Stimulated activated CD4-positive, alpha-beta T cell treated with anti-CD3 and anti-CD28 coated beads, TNF-alpha, amount 100 ng/mL, for 24 hours (primary cell): ENCODE results near the gene OPRD1.
"Not testable (repeated sequence)": the region's sequence is repeated elsewhere in the genome, so short reads cannot be mapped to it uniquely, and the experiment has no call there.

Experiments used
- DNase-seq, 3 experiments: peaks; one replicate each; pipeline ENCODE4 v3.0.0-alpha.2; 2020; ENCODE audit warnings: low read depth in 3 of 3

The OPRD1 gene

DNA sequence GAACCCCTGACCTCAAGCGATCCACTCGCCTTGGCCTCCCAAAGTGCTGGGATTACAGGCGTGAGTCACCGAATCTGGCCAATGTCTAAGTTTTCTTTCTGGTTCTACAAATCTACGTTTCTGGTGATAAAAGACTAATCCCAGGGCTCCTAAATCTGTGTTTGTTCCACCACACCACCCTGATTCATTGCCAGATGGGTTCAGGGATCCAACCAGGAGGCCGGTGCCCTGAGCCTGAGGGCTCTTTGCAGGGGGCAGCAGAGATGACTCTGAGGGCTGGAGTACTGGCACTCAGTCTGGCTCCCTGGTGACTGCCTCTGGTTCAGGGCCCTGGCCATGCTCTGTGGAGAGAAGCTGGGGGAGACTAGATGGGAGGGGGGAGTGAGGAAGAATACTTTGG, 10.5 kb upstream of the OPRD1 start:
- no peak for DNase-seq

DNA sequence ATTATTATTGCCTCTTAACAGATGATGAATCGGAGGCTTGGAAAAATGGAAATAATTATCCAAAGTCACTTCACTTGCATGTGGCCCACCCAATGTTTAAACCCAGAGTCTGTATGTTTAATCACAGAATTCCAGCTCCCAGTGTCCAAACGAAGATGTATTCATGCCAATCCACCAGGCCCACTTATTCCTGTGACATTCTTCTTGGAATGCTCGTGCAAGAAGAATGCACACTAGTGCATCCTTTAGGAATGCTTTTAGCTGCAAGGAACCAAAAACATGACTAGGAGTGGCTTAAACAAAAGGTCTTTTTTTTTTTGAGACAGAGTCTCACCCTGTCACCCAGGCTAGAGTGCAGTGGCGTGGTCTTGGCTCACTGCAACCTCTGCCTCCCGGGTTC, 8.9 kb upstream of the OPRD1 start:
- DNase-seq = no peak

DNA sequence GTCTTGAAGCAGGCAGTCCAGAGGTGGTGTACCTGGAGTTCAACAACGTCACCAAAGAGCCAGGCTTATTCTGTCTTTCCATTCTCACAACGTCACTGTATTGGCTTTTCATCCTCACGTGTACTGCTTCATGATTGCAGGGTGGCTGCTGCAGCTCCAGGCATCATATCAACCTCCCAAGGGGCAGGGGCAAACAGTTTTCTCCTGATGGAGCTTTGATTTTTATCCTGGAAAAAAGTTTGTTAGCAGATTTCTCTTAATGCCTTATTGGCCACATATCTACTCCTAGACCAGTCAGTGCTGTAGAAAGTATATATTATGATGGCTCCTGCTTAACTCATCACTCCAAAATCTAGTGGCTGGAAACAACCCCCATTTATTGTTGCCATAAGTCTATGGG, 8.3 kb upstream of the OPRD1 start:
- DNase-seq = no peak

DNA sequence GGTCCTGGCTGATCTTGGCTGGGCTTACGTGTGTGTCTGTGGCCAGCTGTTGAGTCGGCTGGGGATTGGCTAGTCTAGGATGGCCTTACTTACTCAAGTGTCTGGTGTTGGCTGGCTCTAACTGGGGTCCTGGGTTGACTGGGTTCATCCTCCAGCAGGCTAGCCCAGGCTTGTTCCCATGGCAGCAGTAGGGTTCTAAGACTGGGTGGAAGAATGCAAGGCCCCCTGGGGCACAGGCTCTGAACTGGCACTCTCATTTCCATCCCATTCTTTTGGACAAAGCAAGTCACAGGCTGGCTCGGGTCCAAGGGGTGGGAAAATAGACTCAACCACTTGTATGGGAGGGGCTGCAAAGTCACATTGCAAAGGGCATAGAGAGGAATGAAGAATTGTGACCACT, 7.9 kb upstream of the OPRD1 start:
- no peak for DNase-seq

DNA sequence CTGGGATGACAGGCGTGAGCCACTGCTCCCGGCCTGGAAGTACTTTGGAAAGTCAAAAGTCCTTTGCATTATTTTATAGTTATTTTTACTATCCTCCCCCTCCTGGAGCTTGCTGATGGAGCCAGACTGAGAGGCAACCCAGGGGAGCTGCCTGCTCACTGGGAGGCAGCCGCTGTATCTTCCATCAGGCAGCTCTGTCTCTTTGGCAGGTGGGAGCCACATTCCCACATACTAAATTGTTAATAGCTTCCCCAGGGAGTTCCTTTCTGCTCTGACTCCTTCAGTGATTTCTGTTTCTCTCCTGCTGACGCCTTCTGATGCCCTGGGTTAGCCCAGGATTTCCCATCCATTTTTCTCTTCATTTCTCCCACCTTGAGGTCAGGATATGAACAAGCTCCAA, 4.9 kb upstream of the OPRD1 start:
- no peak for DNase-seq

DNA sequence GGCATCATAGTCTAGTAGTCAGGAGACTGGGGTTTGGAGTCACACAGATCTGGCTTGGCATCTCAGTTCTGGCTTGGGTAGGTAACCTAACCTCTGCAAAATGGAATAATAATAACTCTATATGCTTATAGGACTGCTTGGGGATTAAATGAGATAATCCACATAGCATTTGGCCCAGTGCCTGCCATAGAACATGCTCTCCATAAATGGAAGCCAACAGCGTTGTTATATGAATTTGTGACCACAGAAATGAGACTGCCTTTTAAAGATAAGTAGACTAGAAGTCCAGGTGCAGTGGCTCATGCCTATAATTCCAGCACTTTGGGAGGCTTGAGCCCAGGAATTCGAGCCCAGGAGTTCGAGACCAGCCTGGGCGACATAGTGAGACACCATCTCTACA, 4.0 kb upstream of the OPRD1 start:
- DNase-seq = no peak

DNA sequence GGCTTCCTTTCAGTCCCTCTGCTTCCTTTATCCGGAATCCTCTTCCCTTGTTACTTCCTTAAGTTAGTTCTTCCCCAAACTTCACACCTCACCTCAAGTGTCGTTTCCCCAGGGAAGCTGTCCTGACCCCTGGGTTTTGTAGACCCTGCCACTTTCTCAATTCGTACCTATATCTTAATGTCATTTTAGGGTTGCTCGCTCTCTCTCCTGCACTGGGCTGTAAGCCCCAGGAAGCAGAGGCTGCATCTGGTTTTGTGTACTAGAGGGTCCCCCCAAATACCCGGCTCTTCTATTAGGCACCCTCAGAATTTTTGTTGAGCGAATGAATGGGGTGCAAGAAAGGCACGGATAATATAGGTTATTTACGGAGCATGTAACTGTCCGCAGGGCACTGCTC, 603 bp upstream of the OPRD1 start:
- no peak for DNase-seq

DNA sequence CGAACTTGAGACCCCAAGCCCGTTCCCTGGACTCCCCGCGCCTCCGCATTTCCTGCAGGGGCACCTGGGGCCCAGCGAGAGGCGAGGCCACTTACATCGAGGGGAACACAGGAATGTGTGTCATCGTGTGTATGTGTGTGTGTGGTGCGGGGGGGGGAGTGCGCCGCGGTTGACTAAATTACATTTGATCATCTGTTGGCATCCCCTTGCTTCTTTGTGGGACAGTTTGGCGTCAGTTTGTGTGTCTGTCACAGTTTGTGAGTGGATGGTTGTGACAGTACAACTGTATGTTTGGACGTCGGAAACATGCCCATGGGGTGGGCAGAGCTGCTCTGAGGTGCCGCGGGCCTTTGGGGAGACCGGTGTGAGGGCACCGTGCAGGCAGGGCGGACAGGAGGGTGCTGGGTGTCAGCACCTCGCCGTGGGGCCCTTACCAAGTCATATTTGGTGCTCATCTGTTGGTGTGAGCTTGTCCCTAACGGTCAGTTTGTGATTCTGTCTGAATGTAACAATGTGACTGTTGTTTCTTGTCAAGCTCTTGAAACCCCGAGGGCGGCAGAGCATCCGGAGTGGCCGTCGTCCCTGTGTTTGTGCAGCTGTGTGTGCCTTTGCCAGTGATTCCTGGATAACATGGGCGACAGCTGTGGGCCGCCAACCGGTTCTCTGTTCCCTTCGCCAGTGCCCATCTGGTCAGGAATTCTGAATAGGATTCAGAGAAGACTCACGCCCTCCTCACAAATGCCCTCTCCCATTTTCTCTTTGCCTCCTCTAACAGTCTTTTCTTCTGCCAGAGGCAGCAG, 899 bp downstream of the OPRD1 start:
- DNase-seq = no peak

DNA sequence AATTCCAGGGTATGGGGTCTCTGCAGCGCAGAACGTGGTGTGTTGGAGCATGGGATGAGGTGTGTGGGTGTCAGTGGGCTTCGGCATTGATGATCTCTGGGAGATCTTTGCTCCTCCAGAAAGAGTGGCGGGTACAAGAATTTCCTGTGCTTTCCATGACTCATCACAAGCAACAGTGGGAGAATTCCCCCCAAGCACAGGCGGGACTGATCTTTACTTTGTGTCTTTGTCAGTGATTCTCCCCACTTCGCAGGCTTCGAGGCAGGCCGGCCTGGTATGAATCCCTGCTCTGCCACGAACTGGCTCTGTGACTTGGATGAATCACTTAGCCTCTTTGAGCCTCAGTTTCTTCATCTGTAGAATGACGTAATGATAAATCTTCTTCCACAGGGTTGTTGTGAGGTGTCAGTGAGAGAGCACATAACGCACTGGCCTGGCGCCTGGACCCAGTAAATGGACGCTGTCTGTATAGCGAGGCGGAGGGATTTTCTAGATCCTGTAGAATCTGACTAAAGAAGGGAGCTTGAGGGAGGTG, 2.0 kb downstream of the OPRD1 start:
- no peak for DNase-seq

DNA sequence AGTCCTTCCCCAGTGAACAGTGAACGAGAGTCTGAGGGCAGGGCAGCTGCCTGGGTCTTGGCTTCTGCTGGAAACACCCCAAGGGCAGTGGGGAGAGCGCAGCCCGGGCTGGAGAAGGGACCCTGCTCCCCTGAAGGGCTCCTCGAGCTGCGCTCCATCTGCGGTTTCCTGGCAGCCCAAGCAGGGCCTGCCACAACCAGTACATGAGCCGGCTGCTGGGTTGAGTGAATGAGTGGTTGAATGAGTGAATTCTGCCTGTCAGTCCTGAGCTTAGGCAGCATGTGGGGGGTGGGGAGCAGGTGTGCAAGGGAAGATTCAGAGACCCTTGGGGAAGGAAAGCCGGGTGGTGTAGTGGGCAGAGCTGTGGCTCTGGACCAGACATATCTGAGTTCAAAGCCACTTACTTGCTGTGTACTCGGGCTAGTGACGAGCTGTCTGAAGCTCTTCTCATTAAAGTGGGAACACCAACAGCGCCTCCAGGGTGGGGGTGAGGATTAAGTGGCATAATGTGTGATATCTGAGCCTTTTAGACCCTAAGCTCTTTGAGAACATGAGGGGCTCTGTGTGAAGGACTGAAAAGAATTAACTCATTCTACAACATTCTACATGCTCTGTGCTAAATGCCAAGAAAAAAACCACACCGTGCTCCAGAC, 3.7 kb downstream of the OPRD1 start:
- DNase-seq = no peak

DNA sequence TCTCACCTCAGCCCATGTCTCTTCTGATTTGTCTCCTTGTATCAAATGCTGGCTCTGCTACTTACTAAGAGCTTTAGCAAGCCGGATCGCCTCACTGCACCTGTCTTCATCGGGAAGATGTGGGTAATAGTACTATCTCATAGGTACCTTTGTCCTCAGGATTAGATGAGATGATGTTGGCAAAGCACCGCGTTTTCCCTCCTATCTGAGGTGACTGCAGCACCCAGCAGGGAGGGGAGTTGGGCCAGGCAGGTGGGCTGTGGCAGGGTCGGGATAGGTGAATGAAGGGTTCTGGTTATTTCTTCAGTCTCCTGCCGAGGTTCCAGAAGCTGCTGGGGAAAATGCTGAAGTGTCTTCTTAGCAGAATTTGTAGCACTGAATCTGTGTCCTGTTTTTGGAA, 5.2 kb downstream of the OPRD1 start:
- no peak for DNase-seq

DNA sequence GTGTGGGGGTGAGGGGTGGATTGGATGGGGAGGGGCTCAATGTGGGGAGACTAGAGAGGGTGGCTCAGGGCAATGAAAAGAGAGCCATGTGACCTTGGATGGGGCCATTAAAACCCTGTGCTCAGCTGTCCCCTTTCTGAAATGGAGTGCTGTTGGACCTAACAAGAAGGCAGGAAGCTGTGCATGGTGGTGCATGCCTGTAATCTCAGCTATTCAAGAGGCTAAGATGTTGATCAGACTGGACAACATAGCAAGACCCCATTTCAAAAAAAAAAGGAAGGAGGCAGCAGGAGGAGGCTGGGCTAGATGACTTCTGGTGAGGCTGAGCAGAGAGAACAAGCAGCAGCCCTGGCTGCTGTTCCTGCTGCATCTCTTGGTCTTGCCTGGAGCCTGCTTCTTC, 7.0 kb downstream of the OPRD1 start:
- no peak for DNase-seq

DNA sequence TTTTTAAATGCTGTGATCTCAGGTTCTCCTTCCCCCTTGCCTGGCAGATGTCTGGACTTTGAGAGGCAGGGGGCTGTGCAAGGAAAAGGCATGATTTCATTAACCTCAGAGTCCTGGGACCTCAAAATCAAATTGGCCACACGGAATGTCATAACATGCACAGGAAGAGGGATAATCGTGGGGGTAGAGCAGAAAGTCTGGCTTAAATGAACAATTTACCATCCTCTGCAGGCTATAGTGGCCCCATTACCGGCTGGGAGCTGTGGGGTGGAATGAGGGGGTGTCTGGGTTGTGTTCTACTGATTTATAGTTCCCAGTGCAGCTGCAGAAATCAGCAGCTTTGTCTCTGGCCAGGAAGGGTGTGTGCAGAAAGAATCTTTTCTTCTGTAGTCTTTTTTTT, 10.8 kb downstream of the OPRD1 start:
- DNase-seq = no peak

DNA sequence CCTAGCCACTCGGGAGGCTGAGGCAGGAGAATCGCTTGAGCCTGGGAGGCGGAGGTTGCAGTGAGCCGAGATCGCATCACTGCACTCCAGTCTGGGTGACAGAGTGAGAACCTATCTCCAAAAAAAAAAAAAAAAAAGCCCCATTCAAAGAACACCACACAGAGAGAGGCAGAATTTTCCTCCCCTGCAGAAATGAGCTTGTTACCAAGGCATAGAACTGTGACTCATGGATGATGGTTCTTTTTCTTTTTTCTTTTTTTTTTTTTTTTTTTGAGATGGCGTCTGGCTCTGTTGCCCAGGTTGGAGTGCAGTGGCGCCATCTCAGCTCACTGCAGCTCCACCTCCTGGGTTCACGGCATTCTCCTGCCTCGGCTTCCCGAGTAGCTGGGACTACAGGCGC, 12.1 kb downstream of the OPRD1 start:
- not testable (repeated sequence) for DNase-seq

DNA sequence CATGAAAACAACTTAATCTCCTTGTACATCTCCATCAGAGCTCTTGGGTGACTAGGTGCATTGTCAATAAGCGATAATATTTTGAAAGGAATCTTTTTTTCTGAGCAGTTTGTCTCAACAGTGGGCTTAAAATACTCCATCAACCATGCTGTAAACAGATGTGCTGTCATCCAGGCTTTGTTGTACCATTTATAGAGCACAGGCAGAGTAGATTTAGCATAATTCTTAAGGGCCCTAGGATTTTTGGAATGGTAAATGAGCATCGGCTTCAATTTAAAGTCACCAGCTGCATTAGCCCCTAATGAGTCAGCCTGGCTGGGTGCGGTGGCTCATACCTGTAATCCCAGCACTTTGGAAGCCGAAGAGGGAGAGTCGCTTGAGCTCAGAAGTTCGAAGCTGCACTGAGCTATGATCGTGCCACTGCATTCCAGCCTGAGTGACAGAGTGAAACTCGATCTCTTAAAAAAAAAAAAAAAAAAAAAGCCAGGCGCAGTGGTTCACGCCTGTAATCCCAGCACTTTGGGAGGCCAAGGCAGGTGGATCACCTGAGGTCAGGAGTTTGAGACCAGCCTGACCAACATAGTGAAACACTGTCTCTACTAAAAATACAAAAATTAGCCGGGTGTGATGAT, 16.4 kb downstream of the OPRD1 start:
- DNase-seq = not testable (repeated sequence)

DNA sequence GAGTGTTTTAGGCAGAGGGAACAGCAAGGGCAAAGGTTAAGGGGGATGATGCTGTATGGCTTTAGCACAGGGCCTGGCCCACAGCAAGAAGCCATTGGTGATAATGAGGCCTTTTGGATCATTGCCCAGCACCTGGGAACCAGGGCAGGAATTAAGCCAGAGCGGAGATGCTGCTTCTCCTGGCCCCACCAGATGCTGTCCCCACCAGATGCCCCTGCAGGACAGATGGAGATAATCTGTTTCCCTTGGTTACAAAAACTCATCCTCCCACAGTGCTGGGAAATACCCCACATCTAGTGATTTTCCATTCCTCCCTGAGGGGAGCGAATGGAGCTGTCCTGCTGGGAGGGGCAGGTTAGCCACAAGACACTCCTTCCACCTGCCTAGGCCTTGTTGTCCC, 18.8 kb downstream of the OPRD1 start:
- DNase-seq = no peak

DNA sequence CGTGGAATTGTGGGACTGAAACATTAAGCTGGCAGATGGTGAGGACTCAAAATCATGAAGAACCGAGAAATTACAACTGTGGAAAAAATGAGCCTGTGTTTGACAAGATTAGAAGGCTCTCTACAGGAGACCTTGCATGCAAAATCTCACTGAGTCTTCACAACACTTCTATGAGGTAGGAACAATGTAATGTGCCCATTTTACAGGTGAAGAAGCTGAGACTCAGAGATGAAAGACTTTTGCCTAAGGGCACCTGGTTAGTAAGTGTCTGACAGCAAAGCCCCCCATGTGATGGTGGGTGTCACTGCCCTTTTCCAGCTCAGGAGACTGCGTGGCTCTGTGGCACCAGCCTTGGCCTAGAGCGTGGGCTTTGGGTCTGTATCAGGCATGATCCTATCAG, 21.0 kb downstream of the OPRD1 start:
- DNase-seq = no peak

DNA sequence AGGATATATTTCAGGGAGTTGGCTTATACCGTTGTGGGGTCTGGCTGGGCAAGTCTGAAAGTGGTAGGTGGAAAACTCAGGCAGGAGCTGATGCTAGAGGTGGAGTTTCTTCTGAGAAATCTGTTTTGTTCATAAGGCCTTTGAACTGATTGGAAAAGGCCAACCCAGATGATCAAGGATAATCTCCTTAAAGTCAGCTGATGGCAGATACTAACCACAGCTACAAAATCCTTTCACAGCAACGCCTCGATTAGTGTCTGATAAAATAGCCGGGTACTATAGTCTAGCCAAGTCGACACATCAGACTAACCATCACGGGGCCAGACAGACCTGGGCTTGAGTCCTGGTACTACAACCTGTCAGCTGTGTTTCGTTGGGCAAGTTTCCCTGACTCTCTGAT, 21.4 kb downstream of the OPRD1 start:
- DNase-seq = no peak

DNA sequence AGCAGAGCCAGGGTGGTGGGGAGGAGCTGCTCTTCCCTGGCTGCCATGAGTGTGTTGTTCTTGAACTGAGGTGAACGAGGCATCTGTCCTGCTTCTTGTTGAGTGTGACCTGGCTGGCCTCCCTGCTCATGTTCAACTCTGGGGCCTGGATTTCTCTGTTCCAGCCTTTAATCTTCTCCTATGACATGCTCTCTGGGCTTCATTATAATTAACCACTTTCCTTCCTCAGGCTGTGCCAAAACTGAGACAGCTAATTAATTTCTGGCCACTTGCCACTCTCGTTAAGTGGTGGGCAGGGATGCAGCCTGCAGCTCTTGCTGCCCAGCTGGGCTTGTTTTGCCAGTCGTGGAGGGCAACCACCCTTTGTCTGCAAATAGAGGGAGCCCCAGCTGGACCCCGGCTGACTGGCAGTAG, 23.3 kb downstream of the OPRD1 start:
- no peak for DNase-seq

DNA sequence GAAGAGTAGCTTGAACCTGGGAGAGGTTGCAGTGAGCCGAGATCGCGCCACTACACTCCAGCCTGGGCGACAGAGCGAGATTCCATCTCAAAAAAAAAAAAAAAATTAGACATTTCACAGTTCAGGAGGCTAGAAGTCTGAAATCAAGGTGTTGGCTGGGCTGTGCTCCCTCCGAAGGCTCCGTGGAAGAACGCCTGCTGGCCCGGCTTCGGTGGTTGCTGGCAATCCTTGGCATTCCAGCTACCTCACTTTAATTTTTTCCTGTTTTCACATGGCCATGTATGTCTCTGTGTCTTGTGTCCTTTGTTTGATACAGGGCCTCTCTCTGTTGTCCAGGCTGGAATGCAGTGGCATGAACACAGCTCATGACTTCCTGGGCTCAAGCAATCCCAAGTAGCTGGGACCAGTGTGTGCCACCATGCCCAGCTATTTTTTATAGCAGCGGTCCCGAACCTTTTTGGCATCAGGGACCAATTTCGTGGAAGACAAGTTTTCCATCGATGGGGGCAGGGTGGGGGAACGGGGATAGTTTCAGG, 24.5 kb downstream of the OPRD1 start:
- DNase-seq = no peak

DNA sequence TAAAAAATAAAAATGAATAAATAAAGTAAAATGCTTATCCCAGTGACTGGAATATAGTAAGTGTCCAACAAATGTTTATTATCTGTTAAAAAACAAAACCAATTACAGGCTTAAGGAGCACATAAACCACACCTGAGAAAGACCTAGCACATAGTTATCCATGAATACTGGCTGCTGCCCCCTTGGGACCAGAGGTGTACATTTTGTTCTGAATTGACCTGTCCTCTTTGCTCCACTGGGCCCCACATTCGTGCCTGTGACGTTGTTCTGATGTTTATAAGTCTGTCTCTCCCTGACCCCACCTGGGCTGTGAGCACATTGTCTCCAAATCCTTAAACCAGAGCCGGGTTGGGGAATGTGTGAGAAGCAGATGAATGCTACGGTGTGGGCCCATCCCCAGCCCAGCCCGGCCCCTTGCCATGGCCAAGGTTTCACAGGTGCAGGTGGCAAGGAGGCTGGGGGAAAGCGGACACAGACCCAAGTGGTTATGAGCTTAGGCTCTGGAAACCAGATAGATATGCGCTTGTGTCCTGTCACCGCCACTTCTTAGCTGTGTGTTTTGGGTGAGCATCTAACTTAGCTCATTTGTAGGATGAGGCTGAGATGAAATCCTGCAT, 29.1 kb downstream of the OPRD1 start:
- DNase-seq = no peak
